Suppressor macrophage (primary cell): Measurements from ENCODE around the gene UCK2.

Experiments
- DNase-seq, 4 experiments: peaks; one replicate each; pipeline ENCODE4 v3.0.0-alpha.2; 2020 to 2022

The UCK2 gene

GRCh38 chr1:165942062-165942461 is 114.6 kb downstream of the UCK2 start:
- no peak for DNase-seq

DNA sequence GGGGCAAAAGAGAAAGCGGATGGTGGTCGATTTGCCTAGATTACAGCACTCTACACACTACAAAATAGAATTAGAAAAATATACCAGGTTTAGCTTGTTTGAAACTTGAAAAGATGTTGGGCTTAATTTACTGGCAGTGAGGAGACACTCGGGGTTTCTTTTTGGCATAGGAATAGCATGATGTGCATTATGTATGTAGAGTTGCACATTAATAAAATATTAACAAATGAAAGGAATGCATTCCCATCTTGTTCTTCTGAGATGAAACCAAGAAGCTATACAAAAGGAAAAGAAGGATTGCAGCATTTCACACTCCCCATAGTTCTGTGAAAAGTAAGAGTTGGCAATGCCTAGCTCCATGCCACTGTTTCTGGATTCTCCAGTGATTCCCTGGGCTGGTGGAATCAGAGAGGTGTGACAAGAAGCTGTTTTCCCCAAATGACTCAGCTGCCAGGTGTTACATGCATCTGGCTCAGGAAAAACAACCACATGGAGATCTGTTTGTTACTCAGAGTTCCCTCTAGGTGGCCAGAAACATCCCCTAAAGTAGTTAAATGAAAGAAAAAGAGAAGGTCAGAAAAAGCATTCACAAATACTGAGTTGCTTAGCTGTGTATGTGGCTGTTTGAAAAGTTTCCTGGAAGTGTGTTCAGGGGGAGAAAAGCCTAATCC is 115.6 kb downstream of the UCK2 start:
- no peak for DNase-seq

DNA sequence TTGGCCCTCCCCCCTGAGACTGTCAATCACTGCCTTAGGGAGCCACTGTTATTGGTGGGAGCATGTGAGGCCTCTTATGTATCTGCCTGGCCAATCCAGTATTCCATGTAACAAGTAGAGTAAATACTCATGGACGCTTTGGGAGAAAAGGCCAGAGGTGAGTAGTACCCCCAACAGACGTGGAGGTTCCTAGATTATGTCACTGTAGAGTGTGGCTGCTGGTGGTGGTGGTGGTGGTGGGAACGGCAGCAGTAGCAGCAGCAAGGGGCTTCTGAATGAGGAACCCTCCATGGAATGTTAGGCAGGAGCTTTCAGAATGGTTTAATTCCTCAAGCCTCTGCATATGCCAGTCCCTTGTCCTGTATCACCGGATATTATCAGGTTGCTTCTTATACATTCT is 118.5 kb downstream of the UCK2 start:
- DNase-seq = no peak

GRCh38 chr1:165947797-165948455 is 120.5 kb downstream of the UCK2 start:
- DNase-seq = no peak

- peak in 2 of 4 experiments; percentile 1 to 8 for DNase-seq
Observed at GRCh38 chr1:165949335-165950130, 122.1 kb downstream of the UCK2 start.

DNA sequence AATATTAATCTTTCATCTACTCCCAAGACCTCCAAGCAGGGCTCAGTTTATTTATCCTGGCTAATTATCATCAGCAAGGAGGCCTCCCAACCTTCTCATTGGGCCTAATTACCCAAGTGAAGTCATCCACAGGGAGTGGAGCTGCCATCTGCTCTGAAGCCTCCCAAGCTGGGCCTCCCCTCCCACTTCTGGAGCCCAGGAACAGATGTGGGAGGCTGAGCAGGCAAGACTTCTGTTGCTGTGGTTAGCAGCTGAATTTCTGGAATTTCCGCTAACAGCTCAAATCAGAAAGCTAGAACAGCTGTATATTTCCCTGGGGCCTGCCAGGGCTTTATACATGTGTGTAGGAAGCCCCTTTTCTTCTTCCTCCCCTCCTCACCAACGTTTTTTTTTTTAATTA is 127.5 kb downstream of the UCK2 start:
- no peak for DNase-seq

DNA sequence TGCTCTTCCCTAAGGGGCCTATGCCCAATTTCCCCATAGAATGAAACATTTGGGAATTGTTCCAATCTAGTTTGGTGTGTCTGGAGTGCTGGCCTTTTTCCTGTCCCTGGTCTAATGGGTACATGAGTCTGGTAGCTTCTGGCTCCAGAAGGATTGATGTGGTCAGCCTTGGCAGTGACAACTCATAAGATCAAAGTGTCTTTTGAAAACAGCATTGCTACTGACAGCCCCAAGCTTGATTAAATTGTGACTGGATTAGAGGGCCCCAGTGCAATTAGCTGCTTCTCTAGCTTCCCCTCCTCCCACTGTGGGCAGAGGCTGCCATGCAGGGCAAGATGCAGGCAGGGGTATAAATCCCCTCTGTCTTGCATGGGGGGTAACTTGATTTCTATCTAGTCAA is 130.9 kb downstream of the UCK2 start:
- DNase-seq = no peak

DNA sequence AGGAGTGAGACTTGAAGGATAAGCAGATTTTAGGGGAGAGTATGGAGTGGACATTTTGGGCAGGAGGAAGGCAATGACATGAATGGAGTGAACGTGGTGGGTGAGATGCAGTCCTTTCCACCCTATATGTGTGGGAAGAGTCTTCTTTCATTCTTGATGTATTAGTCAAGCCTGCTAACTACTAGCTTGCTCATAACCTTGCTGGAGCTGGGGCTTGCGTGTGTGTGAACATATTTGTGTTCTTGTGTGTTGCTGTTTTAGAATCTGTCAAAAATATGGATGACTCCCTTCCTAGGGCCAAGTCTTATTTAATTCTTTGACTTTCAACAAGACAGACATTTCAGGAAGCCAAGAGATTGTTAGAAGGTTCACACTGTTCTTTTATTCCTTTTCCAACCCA is 132.7 kb downstream of the UCK2 start:
- DNase-seq = no peak

DNA sequence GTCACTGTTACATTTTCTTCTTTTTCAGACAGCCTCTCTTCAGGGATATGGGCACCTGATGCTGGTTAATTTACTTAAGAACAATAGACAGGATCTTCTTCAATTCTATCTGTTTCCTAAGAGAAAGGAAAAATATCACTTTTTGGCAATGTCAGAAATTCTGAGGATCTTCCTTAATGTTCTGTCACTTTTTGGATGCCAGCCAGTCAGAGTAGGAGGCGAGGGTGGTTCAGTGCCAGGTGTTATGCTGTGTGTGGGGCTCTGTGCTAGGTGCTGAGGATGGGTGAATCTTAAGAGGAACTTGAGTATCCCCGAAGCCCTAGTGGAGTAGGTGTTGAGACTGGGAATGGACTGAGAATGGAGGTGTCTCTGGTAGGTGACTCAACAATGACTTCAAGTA is 133.5 kb downstream of the UCK2 start:
- no peak for DNase-seq
